ENCODE results near the gene C3orf33.

DNA sequence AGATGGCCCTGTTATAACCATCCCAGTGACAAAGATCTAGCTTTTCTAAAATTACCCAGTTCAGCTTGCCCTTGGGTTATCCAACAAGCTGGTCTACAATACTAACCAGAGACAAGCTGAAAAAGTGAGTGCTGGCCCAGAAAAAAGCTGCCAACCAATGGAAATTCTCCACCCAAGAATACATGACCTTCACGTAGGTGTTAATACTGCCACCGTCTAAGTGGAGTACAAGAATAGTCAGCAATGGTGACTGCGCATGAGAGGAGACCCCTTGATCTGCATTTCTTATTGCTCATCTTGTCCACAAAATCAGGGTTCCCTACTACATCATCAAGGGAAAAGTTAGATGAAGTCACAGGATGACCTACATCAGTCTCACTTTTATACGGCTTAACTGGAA is 45.4 kb downstream of the C3orf33 start:
- TF ChIP-seq POLR2A (IDR thresholded peaks at IDR 0.05) (no peak), CTCF (IDR thresholded peaks at IDR 0.05) (no peak)

All from sigmoid colon (tissue), 3 donors.